ENCODE results near the gene DCAF5.

DNA sequence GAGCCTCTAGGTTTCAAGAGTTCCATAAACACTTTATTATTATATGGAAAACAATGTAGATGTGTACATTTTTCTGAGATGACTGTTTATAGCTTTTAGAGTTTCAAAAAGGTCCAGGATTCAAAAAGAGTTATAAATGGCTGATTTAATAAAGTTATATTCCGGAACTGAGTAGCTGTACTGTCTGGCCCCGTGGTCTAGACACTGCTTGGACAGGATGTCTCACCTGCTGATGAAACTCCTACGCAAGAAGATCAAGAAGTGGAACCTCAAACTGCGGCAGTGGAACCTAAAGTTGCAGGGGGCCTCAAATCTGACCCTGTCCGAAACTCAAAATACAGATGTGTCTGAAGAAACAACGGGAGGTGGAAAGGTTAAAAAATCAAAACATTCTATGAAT lies 69.7 kb downstream of the DCAF5 start:
- TF ChIP-seq POLR2A (IDR thresholded peaks at IDR 0.05) (no peak), EP300 (IDR thresholded peaks at IDR 0.05; ENCODE audit: low read depth) (no peak)
- TF ChIP-seq, protein P1, sequence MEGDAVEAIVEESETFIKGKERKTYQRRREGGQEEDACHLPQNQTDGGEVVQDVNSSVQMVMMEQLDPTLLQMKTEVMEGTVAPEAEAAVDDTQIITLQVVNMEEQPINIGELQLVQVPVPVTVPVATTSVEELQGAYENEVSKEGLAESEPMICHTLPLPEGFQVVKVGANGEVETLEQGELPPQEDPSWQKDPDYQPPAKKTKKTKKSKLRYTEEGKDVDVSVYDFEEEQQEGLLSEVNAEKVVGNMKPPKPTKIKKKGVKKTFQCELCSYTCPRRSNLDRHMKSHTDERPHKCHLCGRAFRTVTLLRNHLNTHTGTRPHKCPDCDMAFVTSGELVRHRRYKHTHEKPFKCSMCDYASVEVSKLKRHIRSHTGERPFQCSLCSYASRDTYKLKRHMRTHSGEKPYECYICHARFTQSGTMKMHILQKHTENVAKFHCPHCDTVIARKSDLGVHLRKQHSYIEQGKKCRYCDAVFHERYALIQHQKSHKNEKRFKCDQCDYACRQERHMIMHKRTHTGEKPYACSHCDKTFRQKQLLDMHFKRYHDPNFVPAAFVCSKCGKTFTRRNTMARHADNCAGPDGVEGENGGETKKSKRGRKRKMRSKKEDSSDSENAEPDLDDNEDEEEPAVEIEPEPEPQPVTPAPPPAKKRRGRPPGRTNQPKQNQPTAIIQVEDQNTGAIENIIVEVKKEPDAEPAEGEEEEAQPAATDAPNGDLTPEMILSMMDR (IDR thresholded peaks at IDR 0.05): no peak

Measured in transverse colon (tissue), 3 donors.